ENCODE data around the gene MRPS5.

The MRPS5 gene

GRCh38 chr2:95075440-95076132 lies 46.0 kb downstream of the MRPS5 start:
- H3K4me3 ChIP-seq (ENCODE audit: low read length), result no peak overlapping the region
- no peak for TF ChIP-seq ZNF274 (IDR thresholded peaks at IDR 0.05; ENCODE audit: low read depth, low read length)

GRCh38 chr2:95074663-95075439 lies 46.8 kb downstream of the MRPS5 start:
- no peak overlapping the region for H3K4me3 ChIP-seq (ENCODE audit: low read length)
- TF ChIP-seq ZNF274 (IDR thresholded peaks at IDR 0.05; ENCODE audit: low read depth, low read length), result no peak

DNA sequence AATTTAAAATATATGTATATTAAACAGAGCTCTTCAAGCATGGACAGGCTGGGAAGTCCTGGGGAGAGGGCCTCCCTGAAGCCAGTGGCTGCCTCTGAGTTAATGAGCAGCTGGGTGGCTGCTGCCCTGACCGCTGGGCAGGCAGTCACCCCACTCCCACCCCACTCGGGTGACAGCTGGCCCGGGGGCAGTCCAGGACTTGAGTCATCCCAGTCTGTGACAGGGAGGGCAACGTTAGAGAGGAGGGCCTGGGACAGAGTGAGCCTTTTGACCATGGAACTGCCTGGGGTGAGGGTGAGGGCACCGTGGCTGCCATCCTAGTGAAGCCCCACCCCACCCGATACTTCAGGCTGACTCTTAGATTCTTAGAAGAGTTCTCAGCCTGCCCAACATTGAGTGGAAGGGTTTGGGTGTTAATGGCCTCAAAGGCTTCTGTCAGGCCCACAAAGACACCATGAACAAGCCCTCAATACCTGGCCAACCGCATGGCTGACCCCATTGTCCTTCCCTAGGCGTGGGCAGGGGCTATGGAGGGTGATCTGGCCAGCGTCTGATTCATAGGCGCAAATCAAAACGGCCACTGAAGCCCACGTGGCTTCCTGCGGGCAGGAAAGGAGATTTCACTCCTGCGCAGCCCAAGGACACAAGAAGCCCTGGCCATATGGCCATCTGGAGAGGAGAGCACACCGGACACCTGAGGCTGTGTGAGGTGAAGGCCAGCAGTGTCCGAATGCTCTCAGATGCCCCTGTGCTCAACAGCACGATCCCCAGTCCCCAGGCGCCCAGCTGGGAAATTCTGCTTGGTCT lies 47.5 kb downstream of the MRPS5 start:
- TF ChIP-seq ZNF274 (IDR thresholded peaks at IDR 0.05; ENCODE audit: low read depth, low read length), result no peak
- H3K4me3 ChIP-seq (ENCODE audit: low read length), result no peak overlapping the region

- no peak overlapping the region for H3K4me3 ChIP-seq (ENCODE audit: low read length)
- no peak for TF ChIP-seq ZNF274 (IDR thresholded peaks at IDR 0.05; ENCODE audit: low read depth, low read length)
Observed at GRCh38 chr2:95072424-95072823, 49.2 kb downstream of the MRPS5 start.

GRCh38 chr2:95071856-95072255 lies 49.8 kb downstream of the MRPS5 start:
- no peak for TF ChIP-seq ZNF274 (IDR thresholded peaks at IDR 0.05; ENCODE audit: low read depth, low read length)
- H3K4me3 ChIP-seq (ENCODE audit: low read length), result no peak overlapping the region

GRCh38 chr2:95069465-95069864 lies 52.1 kb downstream of the MRPS5 start:
- H3K4me3 ChIP-seq (ENCODE audit: low read length), result no peak overlapping the region
- no peak for TF ChIP-seq ZNF274 (IDR thresholded peaks at IDR 0.05; ENCODE audit: low read depth, low read length)

DNA sequence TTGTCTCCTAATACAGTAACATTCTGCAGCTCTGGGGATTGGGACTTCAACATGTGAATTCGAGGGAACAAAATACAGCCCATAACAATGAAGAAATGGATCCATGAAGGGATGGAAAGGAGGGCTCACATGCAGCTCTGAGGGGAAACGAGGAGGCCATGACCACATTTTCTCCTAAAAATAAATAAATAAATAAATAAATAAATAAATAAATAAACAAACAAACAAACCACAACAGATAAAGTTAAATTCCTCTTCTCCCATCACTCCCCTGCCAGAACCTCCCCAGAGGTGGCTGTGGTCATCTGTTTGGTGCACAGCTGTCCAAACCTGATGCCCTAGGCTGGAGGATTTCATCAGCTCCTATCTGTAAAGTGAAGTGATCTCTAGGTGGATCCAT lies 53.4 kb downstream of the MRPS5 start:
- no peak overlapping the region for H3K4me3 ChIP-seq (ENCODE audit: low read length)
- TF ChIP-seq ZNF274 (IDR thresholded peaks at IDR 0.05; ENCODE audit: low read depth, low read length), result no peak

DNA sequence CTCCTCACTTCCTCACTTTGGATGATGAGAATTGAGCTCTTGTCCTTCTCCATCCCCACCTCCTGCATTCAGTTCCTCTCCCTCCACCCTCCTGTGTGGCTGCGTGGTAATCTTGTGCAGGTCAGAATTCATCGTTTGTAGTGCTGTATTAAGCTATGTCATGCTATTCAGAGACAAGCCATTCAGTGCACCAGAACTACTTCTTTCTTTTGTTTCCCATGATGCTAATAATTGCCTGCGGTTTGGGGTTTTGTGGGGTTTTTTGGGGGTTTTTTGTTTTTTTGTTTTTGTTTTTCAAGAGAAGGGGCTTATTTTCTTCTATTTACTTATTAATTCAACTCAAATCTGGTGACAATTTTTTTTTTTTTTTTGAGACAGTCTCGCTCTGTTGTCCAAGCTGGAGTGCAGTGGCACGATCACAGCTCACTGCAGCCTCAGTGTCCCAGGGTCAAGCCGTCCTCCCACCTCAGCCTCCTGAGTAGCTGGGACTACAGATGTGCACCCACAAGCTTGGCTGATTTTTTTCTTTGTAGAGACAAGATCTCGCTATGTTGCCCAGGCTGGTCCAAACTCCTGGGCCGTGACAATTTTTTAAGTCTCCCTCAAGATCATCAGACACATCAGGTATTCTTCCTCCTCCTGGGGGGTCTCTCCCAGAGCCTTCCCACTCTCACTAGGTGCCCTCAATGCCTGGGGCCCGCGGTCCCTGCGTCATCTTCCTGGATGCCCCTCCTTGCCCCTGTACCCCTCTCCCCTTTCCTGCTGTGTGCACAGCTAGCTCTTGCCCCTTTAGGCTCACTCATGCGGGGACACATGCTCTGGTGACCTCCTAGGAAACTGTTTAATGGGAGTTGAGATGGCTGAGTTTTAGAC lies 58.3 kb downstream of the MRPS5 start:
- no peak overlapping the region for H3K4me3 ChIP-seq (ENCODE audit: low read length)
- no peak for TF ChIP-seq ZNF274 (IDR thresholded peaks at IDR 0.05; ENCODE audit: low read depth, low read length)

DNA sequence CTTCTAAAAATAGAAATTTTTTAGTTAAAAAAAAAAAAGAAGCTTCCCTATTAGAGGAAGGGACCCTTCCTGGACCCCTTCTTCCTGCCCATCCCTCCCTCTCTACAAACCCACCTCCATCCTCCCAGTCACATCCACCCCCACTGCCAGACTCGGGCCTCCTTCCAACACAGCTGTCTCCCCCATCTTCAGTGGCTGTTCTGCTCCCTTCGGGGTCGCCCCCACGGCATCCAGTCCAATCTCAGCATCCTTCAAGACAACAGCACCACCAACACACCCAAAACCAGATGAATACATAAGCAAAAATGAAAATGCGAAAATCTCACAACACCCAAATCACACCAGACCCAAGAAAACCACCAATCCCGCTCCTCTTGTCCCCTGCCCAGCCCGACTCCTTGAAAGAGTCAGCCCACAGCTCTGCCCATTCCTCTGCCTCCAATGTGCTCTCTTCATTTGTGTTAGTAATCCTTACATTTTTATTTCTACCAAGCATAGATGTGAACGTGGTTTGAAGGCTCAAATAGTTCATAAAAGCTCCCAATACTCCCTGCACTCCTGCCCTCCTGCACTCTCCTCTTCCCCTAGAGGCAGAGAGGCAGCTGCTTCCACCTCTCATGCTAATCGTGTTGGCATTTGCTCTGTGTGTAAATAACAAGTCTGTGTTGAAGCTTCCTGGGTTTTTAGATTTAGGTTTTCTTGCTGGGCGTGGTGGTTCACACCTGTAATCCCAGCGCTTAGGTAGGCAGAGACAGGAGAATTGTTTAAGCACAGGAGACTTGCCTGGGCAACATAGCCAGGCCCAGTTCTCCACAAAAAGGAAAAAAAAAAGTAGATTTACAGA lies 59.1 kb downstream of the MRPS5 start:
- no peak overlapping the region for H3K4me3 ChIP-seq (ENCODE audit: low read length)
- TF ChIP-seq ZNF274 (IDR thresholded peaks at IDR 0.05; ENCODE audit: low read depth, low read length), result no peak

- TF ChIP-seq ZNF274 (IDR thresholded peaks at IDR 0.05; ENCODE audit: low read depth, low read length), result no peak
- no peak overlapping the region for H3K4me3 ChIP-seq (ENCODE audit: low read length)
Observed at GRCh38 chr2:95061601-95062183, 59.9 kb downstream of the MRPS5 start.

DNA sequence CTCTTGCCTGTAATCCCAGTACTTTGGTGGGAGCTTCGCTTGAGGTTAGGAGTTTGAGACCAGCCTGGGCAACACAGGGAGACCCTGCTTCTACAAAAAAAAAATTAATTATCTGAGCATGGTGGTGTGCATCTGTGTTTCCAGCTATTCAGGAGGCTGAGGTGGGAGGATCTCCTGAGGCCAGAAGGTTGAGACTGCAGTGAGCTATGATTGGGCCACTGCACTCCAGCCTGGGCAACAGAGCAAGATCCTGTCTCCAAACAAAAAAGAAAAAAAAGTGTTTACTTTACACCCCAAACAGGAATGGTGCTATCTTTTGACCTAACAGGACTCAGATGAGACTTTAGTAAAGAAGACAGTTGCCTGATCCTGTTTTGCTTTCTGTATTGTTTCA lies 60.5 kb downstream of the MRPS5 start:
- H3K4me3 ChIP-seq (ENCODE audit: low read length), result no peak overlapping the region
- no peak for TF ChIP-seq ZNF274 (IDR thresholded peaks at IDR 0.05; ENCODE audit: low read depth, low read length)

DNA sequence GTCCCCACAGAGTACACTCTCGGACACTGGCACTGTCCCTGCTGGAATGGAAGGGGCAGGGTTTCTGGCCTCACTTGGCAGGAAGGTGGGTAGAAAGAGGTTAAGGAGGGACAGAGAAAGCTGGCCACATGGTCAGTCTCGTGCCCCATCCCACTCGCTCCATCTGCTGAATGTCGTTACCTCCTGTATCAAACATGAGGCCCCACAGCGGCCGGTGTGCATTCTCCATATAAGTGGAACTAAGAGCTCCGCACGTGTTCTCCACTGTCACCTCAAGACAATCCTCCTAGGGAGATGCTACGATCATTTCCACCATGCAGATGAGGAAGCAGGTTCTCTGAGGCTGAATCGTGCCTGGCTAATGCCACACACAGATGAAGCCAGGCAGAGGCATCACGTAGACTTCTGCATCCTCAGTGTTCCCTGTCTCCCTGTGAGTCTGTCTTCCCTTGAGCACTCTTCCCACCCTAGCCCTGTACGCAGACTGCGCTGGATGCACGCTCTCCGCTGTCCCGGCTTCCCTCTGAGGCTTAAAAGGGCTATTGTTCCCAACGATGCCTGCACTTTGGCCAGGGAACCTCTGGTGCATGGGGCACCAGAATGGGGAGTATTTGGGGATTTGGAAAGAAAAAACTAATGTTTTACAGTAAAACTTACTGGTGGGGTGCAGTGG lies 61.0 kb downstream of the MRPS5 start:
- no peak for TF ChIP-seq ZNF274 (IDR thresholded peaks at IDR 0.05; ENCODE audit: low read depth, low read length)
- no peak overlapping the region for H3K4me3 ChIP-seq (ENCODE audit: low read length)

Measured in GM08714 (cell line).